ENCODE data around the gene GCH1. TPM values are rescaled to one million over a fixed set of nuclear protein-coding genes. Genes with fewer than 3 reads are reported as not detected.

The GCH1 gene
- total RNA-seq, 2 experiments from 2014 or later: 54.8 to 55.1 TPM

DNA sequence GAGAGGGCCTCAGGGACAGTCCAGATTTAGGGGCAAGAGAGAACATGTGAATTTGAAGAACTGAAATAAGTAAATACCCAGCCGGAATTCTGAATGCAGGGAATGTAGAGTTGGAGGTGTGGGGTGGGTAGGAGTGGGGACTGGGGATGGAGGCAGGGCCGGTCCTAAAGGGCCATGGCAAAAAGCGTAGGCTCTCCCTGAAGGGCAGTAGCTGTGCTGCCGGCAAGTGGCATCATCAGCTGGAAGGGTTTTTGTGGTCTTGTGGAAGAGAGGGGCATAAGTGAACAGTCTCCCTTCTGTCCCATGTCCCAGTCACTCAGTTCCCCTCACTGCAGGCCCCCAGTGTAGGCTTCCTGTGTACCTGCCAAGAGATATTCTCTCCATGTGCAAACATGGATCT, 104.6 kb downstream of the GCH1 start:
- Mint-ChIP-seq H3K36me3 (ENCODE audit: low read depth) (no peaks in the 10 kb centered on the region), H3K4me1 (no peaks in the 10 kb centered on the region), H3K9me3 (no peaks in the 10 kb centered on the region), H3K4me3 (no peak overlapping the region), H3K27me3 (peaks cover 26% of the 10 kb centered on the region), H3K27ac (no peak overlapping the region)
- CTCF ChIA-PET: no interaction called here
- POLR2A ChIA-PET: no interaction called here
- no peak for DNase-seq

DNA sequence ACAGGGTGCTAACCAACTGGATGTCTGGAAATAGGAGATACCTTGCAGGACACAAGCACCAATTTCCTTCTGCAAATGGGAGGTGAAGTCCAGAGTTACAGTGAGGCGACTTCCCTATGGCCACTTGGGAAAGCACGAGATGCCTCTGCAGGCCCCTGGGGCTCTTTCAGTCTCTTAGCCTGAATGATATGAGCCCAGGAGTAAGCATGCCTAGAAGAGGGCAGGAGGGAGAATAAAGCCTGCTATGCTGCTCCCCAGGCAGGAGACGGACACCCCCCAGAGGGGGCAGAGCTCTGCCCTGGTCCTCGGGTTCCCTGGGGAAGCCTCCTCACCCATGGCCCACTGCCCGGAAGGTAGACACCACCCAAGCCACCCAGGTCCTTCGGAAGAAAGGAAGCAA, 105.1 kb downstream of the GCH1 start:
- Mint-ChIP-seq H3K27me3 (peaks cover 26% of the 10 kb centered on the region), H3K36me3 (ENCODE audit: low read depth) (no peaks in the 10 kb centered on the region), H3K9me3 (no peaks in the 10 kb centered on the region), H3K27ac (no peak overlapping the region), H3K4me1 (no peaks in the 10 kb centered on the region), H3K4me3 (no peak overlapping the region)
- ChIA-PET POLR2A (no interaction called here), CTCF (interaction anchor here (0.6 kb wide), 1 partner anchor 18 kb away, joined by 5 read pairs; no protein-coding TSS in a partner anchor)
- DNase-seq: no peak

DNA sequence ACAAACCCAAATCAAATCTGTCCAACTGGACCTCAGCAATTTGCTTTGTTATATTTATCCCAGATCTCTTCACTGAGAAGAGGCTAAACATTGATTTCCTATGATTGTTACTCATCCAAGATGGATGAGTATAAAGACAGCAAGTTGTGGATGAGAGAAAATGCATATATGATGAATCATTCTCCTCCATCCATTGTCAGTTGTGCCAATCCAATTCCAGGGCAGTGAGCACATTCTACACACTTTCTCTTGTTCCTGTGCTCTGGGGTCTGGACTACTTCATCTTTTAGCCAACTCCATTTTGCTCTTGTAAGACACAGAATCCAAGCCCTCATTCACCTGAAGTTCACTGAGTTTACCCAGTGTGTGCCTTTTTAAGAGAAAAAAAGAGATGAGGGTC, 105.7 kb downstream of the GCH1 start:
- Mint-ChIP-seq H3K27me3 (peaks cover 23% of the 10 kb centered on the region), H3K4me3 (no peak overlapping the region), H3K9me3 (no peaks in the 10 kb centered on the region), H3K36me3 (ENCODE audit: low read depth) (no peaks in the 10 kb centered on the region), H3K4me1 (no peaks in the 10 kb centered on the region), H3K27ac (no peak overlapping the region)
- DNase-seq: no peak
- ChIA-PET POLR2A (no interaction called here), CTCF (interaction anchor here (0.6 to 1.3 kb wide), 3 partner anchors 9 to 23 kb away, joined by 3 to 7 read pairs (median 5); no protein-coding TSS in a partner anchor)

DNA sequence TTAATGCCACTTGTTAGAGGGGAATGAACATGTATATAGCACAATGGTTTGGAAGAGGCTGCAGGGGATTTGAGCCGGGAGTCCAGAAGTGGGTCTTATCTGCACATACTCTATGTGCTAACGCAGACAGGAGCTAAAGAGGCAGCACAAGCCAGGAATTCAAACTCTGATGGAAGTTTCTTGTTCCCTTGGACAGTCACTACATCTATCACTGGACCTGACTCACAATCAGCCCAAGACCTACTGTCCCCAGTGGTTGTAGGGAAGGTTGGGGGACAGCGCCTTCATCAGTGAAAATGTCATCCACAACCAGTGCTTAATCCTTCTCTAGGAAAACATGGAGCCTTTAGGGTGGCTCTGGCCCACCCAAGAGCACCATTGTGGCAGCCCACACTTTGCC, 107.8 kb downstream of the GCH1 start:
- Mint-ChIP-seq H3K27me3 (peaks cover 5% of the 10 kb centered on the region), H3K36me3 (ENCODE audit: low read depth) (no peaks in the 10 kb centered on the region), H3K4me1 (no peaks in the 10 kb centered on the region), H3K4me3 (no peak overlapping the region), H3K9me3 (no peaks in the 10 kb centered on the region), H3K27ac (no peak overlapping the region)
- POLR2A ChIA-PET: no interaction called here
- CTCF ChIA-PET: interaction anchor here (1.4 to 2.9 kb wide), 3 partner anchors 12 to 21 kb away, joined by 3 to 16 read pairs (median 6); no protein-coding TSS in a partner anchor
- no peak for DNase-seq

DNA sequence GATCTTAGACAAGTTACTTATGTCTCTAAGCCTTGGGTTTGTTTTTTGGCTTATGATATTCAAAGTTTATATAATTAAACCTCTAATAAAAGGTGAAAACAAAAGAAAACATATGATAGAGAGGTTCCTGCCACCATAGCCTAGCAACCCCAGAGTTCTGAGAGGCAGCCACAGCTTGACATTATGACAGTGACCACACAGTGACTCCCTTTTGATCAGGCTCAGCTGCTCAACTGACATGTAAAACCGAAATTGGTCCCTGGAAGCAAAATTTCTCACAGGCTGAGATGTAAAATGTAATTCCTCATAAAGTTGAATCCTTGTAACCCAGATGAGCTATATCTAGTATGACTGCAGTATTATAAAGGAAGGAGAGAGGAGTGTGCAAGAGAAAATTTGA, 108.5 kb downstream of the GCH1 start:
- ChIA-PET POLR2A (interaction anchor here (0.6 kb wide), 1 partner anchor 64 kb away, joined by 3 read pairs; no protein-coding TSS in a partner anchor), CTCF (interaction anchor here (0.6 to 2.9 kb wide), 5 partner anchors 10 to 21 kb away, joined by 3 to 16 read pairs (median 4); no protein-coding TSS in a partner anchor)
- Mint-ChIP-seq H3K27ac (no peak overlapping the region), H3K4me1 (no peaks in the 10 kb centered on the region), H3K27me3 (peaks cover 2% of the 10 kb centered on the region), H3K9me3 (no peaks in the 10 kb centered on the region), H3K4me3 (no peak overlapping the region), H3K36me3 (ENCODE audit: low read depth) (no peaks in the 10 kb centered on the region)
- DNase-seq: no peak

DNA sequence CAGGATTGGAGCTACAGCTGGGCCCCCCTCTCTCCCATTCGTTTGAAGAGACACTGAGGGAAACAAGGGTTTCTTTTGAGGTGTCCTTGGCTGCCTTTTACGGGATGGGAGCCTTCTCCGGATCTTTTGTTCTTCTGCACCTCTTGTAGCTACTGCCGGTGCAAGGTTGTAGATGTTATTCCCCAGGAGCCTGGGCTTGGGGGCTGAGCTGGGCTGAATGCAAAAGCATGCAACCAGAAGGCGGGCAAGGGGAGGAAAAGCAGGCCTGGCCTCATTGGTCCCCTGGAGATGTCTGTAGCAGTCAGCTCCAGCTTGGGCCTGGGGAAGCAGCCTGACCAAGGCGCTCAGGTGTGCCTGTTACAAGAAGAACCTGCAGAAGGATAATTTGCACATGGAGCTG, 110.3 kb downstream of the GCH1 start:
- H3K36me3 Mint-ChIP-seq (ENCODE audit: low read depth): no peaks in the 10 kb centered on the region
- no peak overlapping the region for H3K27ac Mint-ChIP-seq
- H3K4me1 Mint-ChIP-seq: peaks cover 3% of the 10 kb centered on the region
- DNase-seq: no peak
- peaks cover 2% of the 10 kb centered on the region for H3K27me3 Mint-ChIP-seq
- ChIA-PET POLR2A (no interaction called here), CTCF (interaction anchor here (0.6 to 2.9 kb wide), 5 partner anchors 13 to 303 kb away, joined by 3 to 16 read pairs (median 5); no protein-coding TSS in a partner anchor)
- no peaks in the 10 kb centered on the region for H3K9me3 Mint-ChIP-seq
- H3K4me3 Mint-ChIP-seq: no peak overlapping the region

Small RNA genes lying within 50 kb of the gene (microRNA-seq; reads per million reads assigned to microRNA genes)
- gene MIR4308 (ENCODE audit: borderline microRNAs expressed, borderline replicate concordance): not detected

Other genes with a start within 250 kb of the GCH1 start
- gene WDHD1, start 124.3 kb upstream of the GCH1 start, total RNA-seq: 10 to 100 TPM; 37.5 to 44.1 TPM
- 10 to 100 TPM; 29.9 to 30.3 TPM for gene SOCS4, start 124.4 kb upstream of the GCH1 start, total RNA-seq
- gene MAPK1IP1L, start 148.8 kb upstream of the GCH1 start, total RNA-seq: 100 to 1,000 TPM in 1 of 2 experiments, 10 to 100 TPM in 1; 94.3 to 118 TPM
- gene LGALS3, start 226.4 kb upstream of the GCH1 start, total RNA-seq: 10 to 100 TPM; 39.1 to 41.6 TPM